GM12878 (cell line): ENCODE measurements around the gene ASB9. TPM values are rescaled to one million over a fixed set of nuclear protein-coding genes. Genes with fewer than 3 reads are reported as not detected.

ENCODE experiments used
- ATAC-seq: fragments of 200-7000 bp; cut with Tn5 transposase; 3 replicates; pipeline ENCODE4 v1.9.1; 2020; ENCODE audit warnings: mild to moderate bottlenecking, moderate library complexity
- BruUV-seq: library from RNA; stranded (reverse); fragments of 400-500 nt; replicated peaks from 2 replicates; lab custom pipeline; 2021; lab: Mats Ljungman, UMichigan
- CTCF ChIA-PET: fragments of 300-600 bp; sonication (Branson Sonifier 250); formaldehyde crosslinking; extraction: SDS; loops from one replicate; lab custom pipeline; 2021; ENCODE audit warnings: inconsistent platforms; lab: Yijun Ruan, JAX
- POLR2A ChIA-PET: fragments of 350-600 bp; formaldehyde crosslinking; extraction: SDS; loops from one replicate; lab custom pipeline; 2021; ENCODE audit warnings: inconsistent platforms; lab: Charles Lee
- RAD21 ChIA-PET: fragments of 300-600 bp; sonication (Branson Sonifier 250); formaldehyde crosslinking; loops from one replicate; lab custom pipeline; 2023; ENCODE audit warnings: antibody characterized with exemption; ENCODE audit not compliant: unreplicated experiment; lab: Charles Lee
- SMC1A ChIA-PET: fragments of 300-600 bp; sonication (Branson Sonifier 250); formaldehyde crosslinking; loops from one replicate; lab custom pipeline; 2023; ENCODE audit not compliant: unreplicated experiment, uncharacterized antibody; lab: Charles Lee
- DNase-seq: peaks from one replicate; pipeline ENCODE4 v3.0.0-alpha.2; 2011; ENCODE audit warnings: low read depth, low spot score
- FAIRE-seq: peaks from 3 replicates; lab custom pipeline; 2011; peaks lifted over from hg19 to GRCh38; lab: Jason Lieb, UNC
- H2AFZ ChIP-seq: 2 replicates; pipeline ENCODE4 v1.6.0; 2011; ENCODE audit warnings: low read depth, low read length, control low read depth; ENCODE audit not compliant: control insufficient read depth
- H3K27ac ChIP-seq: 2 replicates; pipeline ENCODE4 v1.5.1; 2011; ENCODE audit warnings: control low read depth; ENCODE audit not compliant: control insufficient read depth, insufficient read depth
- H3K27me3 ChIP-seq, 2 experiments: replicated peaks in 1 of 2; 2 replicates each; pipeline versions ENCODE4 v1.6.0 to v1.6.1; 2011; ENCODE audit warnings: low read length in 1 of 2; ENCODE audit not compliant: control insufficient read depth in 2 of 2, insufficient read depth in 2 of 2
- H3K36me3 ChIP-seq, 2 experiments: 2 replicates each; pipeline ENCODE4 v1.5.1; 2011; ENCODE audit warnings: low read length in 1 of 2; ENCODE audit not compliant: control insufficient read depth in 2 of 2, insufficient read depth in 2 of 2
- H3K4me1 ChIP-seq: 2 replicates; pipeline ENCODE4 v1.6.1; 2011; ENCODE audit warnings: mild to moderate bottlenecking, low read length, moderate library complexity, mixed read lengths; ENCODE audit not compliant: control insufficient read depth, insufficient read depth
- H3K4me2 ChIP-seq: 2 replicates; pipeline ENCODE4 v1.6.0; 2011; ENCODE audit warnings: control low read depth; ENCODE audit not compliant: control insufficient read depth, insufficient read depth
- H3K4me3 ChIP-seq: fragments of 200-600 bp; sonication (generic); 2 replicates; pipeline ENCODE4 v1.5.1; 2016
- H3K79me2 ChIP-seq: 2 replicates; pipeline ENCODE4 v1.6.0; 2011; ENCODE audit warnings: low read length; ENCODE audit not compliant: control insufficient read depth, insufficient read depth
- H3K9ac ChIP-seq: 2 replicates; pipeline ENCODE4 v1.8.0; 2011; ENCODE audit warnings: low read length, control low read depth, mixed read lengths; ENCODE audit not compliant: control insufficient read depth, insufficient read depth
- H3K9me3 ChIP-seq: replicated peaks from 3 replicates; pipeline ENCODE4 v1.5.1; 2011; ENCODE audit warnings: mild to moderate bottlenecking, low read length; ENCODE audit not compliant: control insufficient read depth, insufficient read depth
- H4K20me1 ChIP-seq: 2 replicates; pipeline ENCODE4 v1.6.0; 2011; ENCODE audit not compliant: control insufficient read depth, insufficient read depth
- CBX5 ChIP-seq: sonication (generic); IDR thresholded peaks from 2 replicates; pipeline ENCODE4 v1.6.1; 2016; ENCODE audit warnings: low read depth, moderate library complexity, mild to moderate bottlenecking, inconsistent platforms
- GABPA ChIP-seq: IDR thresholded peaks from 2 replicates; pipeline ENCODE4 v1.6.1; 2014; ENCODE audit warnings: antibody characterized with exemption, low read depth, mild to moderate bottlenecking, inconsistent platforms
- HSF1 ChIP-seq: fragments of 150-350 bp; IDR thresholded peaks from 2 replicates; pipeline ENCODE4 v1.6.1; 2014; ENCODE audit warnings: mild to moderate bottlenecking, low read depth, low read length
- IKZF1 ChIP-seq: fragments of 450-650 bp; conservative IDR thresholded peaks from 2 replicates; pipeline ENCODE4 v1.6.1; 2017; ENCODE audit warnings: antibody characterized with exemption, mild to moderate bottlenecking
- NFIC ChIP-seq: IDR thresholded peaks from 2 replicates; pipeline ENCODE4 v1.6.1; 2012; ENCODE audit warnings: low read depth, mild to moderate bottlenecking, inconsistent platforms, low read length, moderate library complexity
- POLR2AphosphoS2 ChIP-seq: IDR thresholded peaks from 2 replicates; pipeline ENCODE4 v1.6.1; 2011; ENCODE audit warnings: low read depth, mild to moderate bottlenecking, low read length, improper control_type of control experiment, moderate library complexity
- RAD51 ChIP-seq: fragments of 450-650 bp; IDR thresholded peaks from 2 replicates; pipeline ENCODE4 v1.6.1; 2016; ENCODE audit warnings: moderate library complexity, mild to moderate bottlenecking, inconsistent platforms
- RELB ChIP-seq: fragments of 450-650 bp; IDR thresholded peaks from 2 replicates; pipeline ENCODE4 v1.6.1; 2017; ENCODE audit warnings: low read depth, mild to moderate bottlenecking, moderate library complexity
- SREBF1 ChIP-seq: IDR thresholded peaks from 2 replicates; pipeline ENCODE4 v1.6.1; 2012; ENCODE audit warnings: mild to moderate bottlenecking, low read length
- STAT1 ChIP-seq: fragments of 450-650 bp; conservative IDR thresholded peaks from 2 replicates; pipeline ENCODE4 v1.6.1; 2014; ENCODE audit warnings: antibody characterized with exemption, mild to moderate bottlenecking
- ZBTB33 ChIP-seq: fragments of 450-650 bp; IDR thresholded peaks from 2 replicates; pipeline ENCODE4 v1.6.1; 2017; ENCODE audit warnings: mild to moderate bottlenecking
- ZBTB40 ChIP-seq: fragments of 450-650 bp; IDR thresholded peaks from 2 replicates; pipeline ENCODE4 v1.6.1; 2016; ENCODE audit warnings: mild to moderate bottlenecking, moderate library complexity, borderline replicate concordance
- WGBS: methylation state at CpG from one replicate; pipeline ENCODE4 v1.1.6; 2016; ENCODE audit warnings: low lambda C conversion rate; ENCODE audit not compliant: insufficient replicate concordance, insufficient coverage; ENCODE audit errors: missing lambda C conversion rate; 5-methylcytosine and 5-hydroxymethylcytosine counted together
- in situ Hi-C: fragments of 300-500 bp; cut with MboI; formaldehyde crosslinking; loops from 9 replicates; pipeline ENCODE4 v1.14.3; 2018; ENCODE audit warnings: mixed read lengths
- intact Hi-C: fragments of 100-400 bp; cut with micrococcal nuclease; formaldehyde crosslinking; loops from one replicate; pipeline ENCODE4 v1.14.2; 2022; ENCODE audit not compliant: unreplicated experiment
- polyA plus RNA-seq, 11 experiments: library from polyadenylated mRNA; depleted of rRNA in 4 of 11; unstranded in 6 of 11; stranded (reverse) in 5 of 11; fragments of >200 nt; fragmentation: Nextera tagmentation in 4 of 11; fragmentation: Illumina TruSeq in 1 of 11; extraction: Ambion mirVana in 4 of 11; extraction: Trizol in 1 of 11; gene quantifications; 1 replicate in 1 of 11; 2 replicates in 10 of 11; pipeline versions ENCODE4 v1.2.1 to v1.2.3, GENCODE V29; 2011 to 2016; ENCODE audit warnings: inconsistent platforms in 2 of 11, missing spikeins in 2 of 11, low read depth in 1 of 11
- total RNA-seq, 4 experiments: library from RNA; depleted of rRNA in 3 of 4; stranded (reverse); fragments of >200 nt in 3 of 4; fragmentation: Illumina TruSeq in 1 of 4; extraction: Trizol in 1 of 4; gene quantifications; 2 replicates each; pipeline versions ENCODE4 v1.2.1 to v1.2.3, GENCODE V29; 2013 to 2021

The ASB9 gene
- total and polyA plus RNA-seq, 10 of the 15 experiments (the other 5 are each of a cell fraction or from before 2014, with no cell fraction given) = 0.31 to 3.5 (median 0.74) TPM

- TF ChIP-seq ZBTB33 (no peak), RELB (no peak), NFIC (no peak), GABPA (no peak), STAT1 (no peak), SREBF1 (no peak), RAD51 (no peak), IKZF1 (no peak), POLR2AphosphoS2 (no peak), CBX5 (no peak)
Observed at GRCh38 chrX:15240414-15240813, 29.5 kb downstream of the ASB9 start (continued).

GRCh38 chrX:15236146-15236545, 33.7 kb downstream of the ASB9 start:
- no peak overlapping the region for H2AFZ ChIP-seq
- no peak overlapping the region for H3K27ac ChIP-seq
- no peak for FAIRE-seq

More at GRCh38 chrX:15236146-15236545, 33.7 kb downstream of the ASB9 start:
- ChIA-PET CTCF (no interaction called here), RAD21 (no interaction called here), POLR2A (no interaction called here), SMC1A (no interaction called here)
- no peaks in the 10 kb centered on the region for H3K9me3 ChIP-seq
- no peak overlapping the region for H3K9ac ChIP-seq
- 67% methylated on average over 3 of the region's 3 CpGs for WGBS
- intact Hi-C loops (no loop called here), in situ Hi-C loops (no loop called here)
- no peak overlapping the region for H3K4me3 ChIP-seq
- H3K79me2 ChIP-seq = no peaks in the 10 kb centered on the region
- ATAC-seq (no peak), DNase-seq (no peak)
- no peak overlapping the region for H3K4me2 ChIP-seq
- no peaks in the 10 kb centered on the region for H3K36me3 ChIP-seq
- no TSS peak for BruUV-seq
- no peaks in the 10 kb centered on the region for H3K4me1 ChIP-seq
- H4K20me1 ChIP-seq = no peaks in the 10 kb centered on the region
- TF ChIP-seq HSF1 (no peak), ZBTB40 (peak; percentile 69)
- no peaks in the 10 kb centered on the region for H3K27me3 ChIP-seq
